HepG2 (cell line): Measurements from ENCODE around the gene ETV5. TPM values are rescaled to one million over a fixed set of nuclear protein-coding genes. Genes with fewer than 3 reads are reported as not detected.

ENCODE experiments used
- ADNP ChIP-seq: sonication (generic); formaldehyde crosslinking; IDR thresholded peaks from 2 replicates; pipeline ENCODE4 v1.4.0; 2020; ENCODE audit warnings: missing genetic modification reagents
- BCL3 ChIP-seq: sonication (generic); formaldehyde crosslinking; IDR thresholded peaks from 2 replicates; pipeline ENCODE4 v1.5.1; 2020; ENCODE audit warnings: mild to moderate bottlenecking, missing genetic modification reagents, moderate library complexity
- BORCS8-MEF2B ChIP-seq: sonication (generic); formaldehyde crosslinking; IDR thresholded peaks from 2 replicates; pipeline ENCODE4 v1.8.0; 2022; ENCODE audit warnings: mild to moderate bottlenecking, missing genetic modification reagents
- CEBPB ChIP-seq: IDR thresholded peaks from 2 replicates; pipeline ENCODE4 v1.6.1; 2011; ENCODE audit warnings: low read depth, low read length, improper control_type of control experiment, borderline replicate concordance
- CSRNP1 ChIP-seq: sonication (generic); formaldehyde crosslinking; IDR thresholded peaks from 2 replicates; pipeline ENCODE4 v1.8.1; 2023; ENCODE audit warnings: mild to moderate bottlenecking, missing genetic modification reagents
- EP300 ChIP-seq, 3 experiments: sonication (generic) in 1 of 3; formaldehyde crosslinking in 1 of 3; IDR thresholded peaks; 2 replicates each; pipeline versions ENCODE4 v1.5.1 to v1.6.1; 2011 to 2020; ENCODE audit warnings: low read depth in 2 of 3, low read length in 2 of 3, borderline replicate concordance in 1 of 3, improper control_type of control experiment in 1 of 3, mild to moderate bottlenecking in 1 of 3, missing genetic modification reagents in 1 of 3, moderate library complexity in 1 of 3
- KDM5B ChIP-seq: sonication (generic); formaldehyde crosslinking; IDR thresholded peaks from 2 replicates; pipeline ENCODE4 v1.4.0; 2020; ENCODE audit warnings: missing genetic modification reagents, mild to moderate bottlenecking, borderline replicate concordance
- SNAPC2 ChIP-seq: sonication (generic); formaldehyde crosslinking; IDR thresholded peaks from 2 replicates; pipeline ENCODE4 v1.8.1; 2022; ENCODE audit warnings: mild to moderate bottlenecking, missing genetic modification reagents
- ZBED4 ChIP-seq: sonication (generic); formaldehyde crosslinking; IDR thresholded peaks from 2 replicates; pipeline ENCODE4 v1.4.0; 2020; ENCODE audit warnings: missing genetic modification reagents, borderline replicate concordance
- ZBTB39 ChIP-seq: sonication (generic); formaldehyde crosslinking; IDR thresholded peaks from 2 replicates; pipeline ENCODE4 v1.5.0; 2020; ENCODE audit warnings: missing genetic modification reagents
- ZNF775 ChIP-seq: sonication (generic); formaldehyde crosslinking; IDR thresholded peaks from 2 replicates; pipeline ENCODE4 v1.4.0; 2020; ENCODE audit warnings: missing genetic modification reagents, mild to moderate bottlenecking, moderate library complexity, borderline replicate concordance
- ZNF841 ChIP-seq: sonication (generic); formaldehyde crosslinking; IDR thresholded peaks from 2 replicates; pipeline ENCODE4 v1.8.1; 2023; ENCODE audit warnings: missing genetic modification reagents, borderline replicate concordance
- polyA plus RNA-seq, 8 experiments: library from polyadenylated mRNA; depleted of rRNA in 3 of 8; stranded (reverse) in 7 of 8; unstranded in 1 of 8; fragments of >200 nt; fragmentation: Illumina TruSeq in 4 of 8; extraction: Trizol in 4 of 8; gene quantifications; 2 replicates each; pipeline versions ENCODE4 v1.2.1 to v1.2.3, GENCODE V29; 2011 to 2016; ENCODE audit warnings: low read depth in 4 of 8, missing spikeins in 1 of 8, mixed read lengths in 1 of 8; ENCODE audit not compliant: insufficient read depth in 1 of 8
- total RNA-seq, 5 experiments: library from RNA; depleted of rRNA; stranded (reverse); fragments of >200 nt; fragmentation: Illumina TruSeq; extraction: Trizol; gene quantifications; 2 replicates each; pipeline ENCODE4 v1.2.3, GENCODE V29; 2016; ENCODE audit warnings: low read depth in 1 of 5

ETV5 gene
- total and polyA plus RNA-seq, 2 of the 13 experiments (the other 11 are each of a cell fraction or from before 2014, with no cell fraction given): 52.9 to 57.2 TPM

GRCh38 chr3:186097663-186098451, 11.0 kb downstream of the ETV5 start (continued):
- no peak for TF ChIP-seq ZBTB39 (CRISPR knock-in tag)
- no peak for TF ChIP-seq CSRNP1 (CRISPR knock-in tag)
- TF ChIP-seq SNAPC2 (CRISPR knock-in tag): peak; percentile 82
- peak; percentile 30 to 80; a peak in 2 of 4 replicates for TF ChIP-seq EP300 (IDR thresholded peaks at IDR 0.05; ENCODE audit: low read depth in 2 of 2, low read length in 2 of 2)
- TF ChIP-seq EP300 (CRISPR knock-in tag; IDR thresholded peaks at IDR 0.05; ENCODE audit: borderline replicate concordance): no peak; the same call in 1 of the 2 replicates
- TF ChIP-seq ZNF841 (CRISPR knock-in tag): no peak
- no peak; the same call in 1 of the 2 replicates for TF ChIP-seq BCL3 (CRISPR knock-in tag)
- TF ChIP-seq BORCS8-MEF2B: peak; percentile 16; the same call in 1 of the 2 replicates
- no peak for TF ChIP-seq ADNP
- TF ChIP-seq KDM5B: no peak
- TF ChIP-seq CEBPB: no peak
- TF ChIP-seq ZNF775 (CRISPR knock-in tag): no peak
- no peak for TF ChIP-seq ZBED4 (CRISPR knock-in tag)
